ENCODE measurements around the gene F13A1.

F13A1 gene

DNA sequence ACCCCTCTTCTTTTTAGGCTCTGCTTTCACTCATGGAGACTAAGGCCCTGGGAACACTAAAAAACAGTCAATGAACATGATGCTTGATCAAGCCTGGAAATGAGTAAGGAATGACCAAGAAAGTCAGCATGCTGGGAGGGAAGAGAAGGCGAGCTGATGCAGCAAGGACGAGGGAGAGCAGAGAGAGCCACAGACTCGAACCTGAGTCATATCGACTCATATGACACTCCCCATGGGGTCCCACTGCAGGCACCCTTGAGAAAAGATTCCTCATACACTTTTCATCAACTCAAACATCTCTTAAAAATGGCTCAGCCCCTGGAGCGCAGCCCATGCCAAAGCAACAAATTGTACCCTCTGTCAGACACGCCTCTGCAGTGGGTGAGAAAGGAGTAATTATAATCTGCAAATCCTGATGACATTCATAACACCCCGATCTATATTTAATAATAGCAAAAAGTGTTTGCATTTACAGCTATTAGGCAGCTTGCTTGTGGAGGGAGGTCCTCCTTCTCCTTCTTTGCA is 127.2 kb downstream of the F13A1 start:
- DNase-seq (ENCODE audit: low read depth), result no peak

DNA sequence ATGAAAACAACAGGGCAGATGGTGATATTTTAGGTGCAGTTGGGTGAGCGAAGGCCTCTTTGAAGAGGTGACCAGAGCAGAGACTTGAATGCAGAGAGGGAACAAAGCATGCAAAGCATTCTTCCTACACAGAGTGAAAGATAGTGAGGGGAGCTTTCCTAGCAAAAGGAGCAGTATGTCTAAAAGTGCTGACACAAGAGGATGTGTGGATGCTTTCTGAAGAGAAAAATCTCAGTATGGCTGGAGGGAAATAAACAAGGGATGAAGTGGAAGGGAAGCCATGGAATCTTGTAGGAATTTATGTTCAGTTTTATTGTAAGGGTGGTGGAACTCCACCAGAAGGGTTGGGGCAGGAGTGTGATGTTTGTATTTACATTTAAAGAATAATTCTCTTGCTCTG is 128.6 kb downstream of the F13A1 start:
- DNase-seq (ENCODE audit: low read depth), result no peak

DNA sequence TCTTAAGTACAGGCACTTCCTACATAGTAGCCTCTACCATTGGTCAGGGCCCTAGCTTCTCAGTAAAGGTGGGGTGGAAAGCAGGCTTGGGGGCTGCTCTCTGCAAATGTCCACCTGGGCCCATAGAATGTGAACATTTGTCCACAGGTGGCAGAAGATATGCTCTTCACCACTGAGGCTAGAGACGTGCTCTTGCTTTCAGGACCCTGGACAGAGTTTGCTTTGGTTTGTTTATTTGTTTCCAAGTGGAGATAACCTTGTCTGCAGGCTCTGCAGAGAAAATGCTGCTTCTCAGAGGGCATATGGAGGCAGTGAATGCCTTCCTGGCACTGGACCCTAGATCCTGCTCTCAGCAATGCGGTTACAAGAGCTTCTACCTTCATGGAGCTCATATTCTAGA is 129.0 kb downstream of the F13A1 start:
- DNase-seq (ENCODE audit: low read depth), result no peak

DNA sequence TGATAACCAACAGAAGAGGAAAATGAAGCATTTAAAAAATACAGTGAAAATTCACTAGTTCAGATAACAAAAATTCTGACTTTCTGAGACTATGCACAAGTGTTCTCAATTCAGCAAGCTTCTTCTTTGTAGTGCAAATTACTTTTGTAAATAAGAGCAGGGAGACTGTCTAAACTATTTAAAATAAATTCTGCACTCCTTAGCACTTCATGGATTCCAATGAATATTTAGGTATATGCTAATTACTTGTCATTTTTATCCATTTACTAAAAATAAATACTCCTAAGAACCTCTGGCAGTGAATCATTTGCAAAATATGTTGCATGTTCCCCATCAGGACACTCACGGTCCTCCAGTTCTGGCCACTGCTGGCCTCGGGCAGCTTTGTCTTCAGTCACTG is 139.8 kb downstream of the F13A1 start:
- DNase-seq (ENCODE audit: low read depth), result no peak

DNA sequence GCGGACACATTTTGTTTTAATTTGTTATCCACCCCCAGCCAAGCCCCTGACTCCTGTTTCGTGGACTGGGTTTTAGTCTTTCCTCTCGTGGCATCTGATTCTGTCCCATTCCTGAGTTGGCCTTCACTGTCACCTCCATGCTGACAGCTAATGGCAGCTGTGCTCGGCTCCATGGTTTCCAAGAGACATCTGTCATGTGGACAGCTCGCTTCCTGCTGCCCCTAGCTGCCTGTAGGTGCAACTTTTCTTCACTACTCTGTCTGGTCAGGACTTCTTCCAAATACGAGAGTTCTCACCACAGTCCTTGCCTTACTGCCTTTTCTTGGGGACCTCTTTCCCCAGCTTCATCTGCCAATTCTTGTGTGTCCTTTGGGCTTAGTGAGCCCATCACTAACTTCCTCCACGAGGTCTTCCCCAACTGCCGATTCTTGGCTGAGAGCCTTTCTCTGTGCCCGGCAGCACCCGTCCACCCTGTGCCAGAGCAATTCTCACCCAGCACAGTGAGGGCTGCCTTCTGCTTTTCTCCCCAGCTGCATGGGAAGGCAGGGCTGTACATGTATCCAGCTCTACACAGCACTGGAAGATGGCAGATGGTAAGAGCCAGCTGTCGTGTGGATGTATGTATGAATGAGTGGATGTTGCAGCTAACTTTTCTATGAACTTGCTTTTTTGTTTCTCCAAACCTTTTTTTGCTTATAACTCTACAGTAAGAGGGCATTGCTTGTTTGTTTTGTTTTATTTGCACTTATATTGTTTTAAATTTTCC is 140.4 kb downstream of the F13A1 start:
- no peak for DNase-seq (ENCODE audit: low read depth)

DNA sequence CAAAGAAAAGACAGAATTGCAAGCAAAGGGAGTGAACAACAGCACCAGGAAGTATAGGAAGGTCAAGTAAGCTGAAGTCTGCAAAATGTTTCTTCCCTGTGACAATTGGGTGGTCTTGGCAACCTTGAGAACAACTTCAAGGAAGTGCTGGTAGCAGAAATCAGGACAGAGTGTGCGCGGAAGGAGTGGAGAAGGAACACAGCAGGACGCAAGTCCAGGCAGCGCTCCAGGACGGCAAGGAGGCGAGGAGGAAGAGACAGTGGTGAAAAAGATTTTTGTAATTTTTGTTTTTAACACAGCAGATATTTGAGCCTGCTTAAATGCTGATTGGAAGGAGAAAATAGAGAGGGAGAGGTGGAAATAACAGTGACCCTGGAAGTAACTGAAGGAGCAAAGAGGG is 141.7 kb downstream of the F13A1 start:
- DNase-seq (ENCODE audit: low read depth), result no peak

DNA sequence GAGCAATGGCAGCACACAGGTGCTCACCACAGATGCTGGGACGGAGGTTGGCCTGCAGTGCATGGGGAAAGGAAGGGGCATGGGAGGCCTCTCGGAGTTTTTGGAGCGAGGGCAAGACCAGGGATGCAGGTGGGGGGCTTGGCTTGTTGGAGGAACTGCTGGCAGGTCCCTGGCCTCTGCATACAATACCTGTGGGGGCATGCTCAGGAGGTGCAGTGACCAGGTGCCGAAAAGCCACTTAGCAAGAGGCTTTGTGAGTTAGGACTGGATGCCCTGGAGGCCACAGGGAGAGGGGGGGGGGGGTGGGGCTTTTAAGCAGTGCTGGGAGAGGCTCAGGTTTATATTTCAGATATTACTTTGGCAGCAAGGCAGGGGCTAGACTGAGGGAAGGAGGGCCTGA is 142.7 kb downstream of the F13A1 start:
- DNase-seq (ENCODE audit: low read depth), result no peak

DNA sequence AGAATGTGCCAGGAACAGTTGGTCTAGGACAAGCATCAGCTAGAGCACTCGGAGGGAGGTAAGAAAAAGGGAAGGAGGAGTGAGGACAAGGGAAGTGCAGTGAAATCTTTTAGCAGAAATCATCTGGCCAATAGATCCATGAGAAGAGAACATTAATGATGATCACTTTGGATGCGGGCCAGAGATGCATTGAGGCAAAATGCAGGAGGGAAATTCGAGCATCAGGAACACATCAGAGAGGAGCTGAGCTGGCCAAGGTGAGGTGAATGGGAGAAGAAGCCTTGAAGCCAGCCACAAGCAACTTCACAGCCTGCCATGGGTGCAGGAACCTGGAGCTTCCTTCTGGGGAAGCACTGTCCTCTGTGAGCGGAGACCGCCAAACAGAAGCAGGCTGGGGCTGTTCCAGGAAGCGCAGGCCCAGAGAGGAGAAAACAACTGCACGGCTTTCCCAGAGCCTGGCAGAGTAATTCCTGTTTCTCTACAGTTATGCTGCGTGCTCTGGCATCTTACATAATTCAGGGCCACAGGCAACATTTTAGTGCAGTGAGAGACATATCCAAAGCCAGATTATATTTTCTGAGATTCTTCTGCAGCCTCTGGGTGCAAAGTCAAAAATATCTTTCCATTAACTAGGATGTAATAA is 143.8 kb downstream of the F13A1 start:
- no peak for DNase-seq (ENCODE audit: low read depth)

DNA sequence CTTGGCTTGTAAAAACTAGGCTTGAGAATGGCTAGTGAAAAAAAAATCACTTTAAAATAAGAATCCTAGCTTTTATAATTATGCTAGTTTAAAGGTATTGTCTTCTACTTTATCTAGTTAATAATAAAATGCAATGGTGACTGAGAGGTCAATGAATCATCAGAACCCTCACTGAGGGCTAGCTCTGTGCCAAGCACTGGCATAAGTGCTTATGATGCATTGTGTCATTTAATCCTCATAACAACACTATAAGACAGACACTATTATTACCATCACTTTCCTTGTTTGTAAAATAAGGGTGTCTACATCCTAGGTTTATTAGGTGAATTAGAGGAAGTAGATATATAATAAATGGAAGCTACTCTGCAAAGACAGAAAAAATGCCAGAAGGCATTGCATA is 144.3 kb downstream of the F13A1 start:
- no peak for DNase-seq (ENCODE audit: low read depth)

DNA sequence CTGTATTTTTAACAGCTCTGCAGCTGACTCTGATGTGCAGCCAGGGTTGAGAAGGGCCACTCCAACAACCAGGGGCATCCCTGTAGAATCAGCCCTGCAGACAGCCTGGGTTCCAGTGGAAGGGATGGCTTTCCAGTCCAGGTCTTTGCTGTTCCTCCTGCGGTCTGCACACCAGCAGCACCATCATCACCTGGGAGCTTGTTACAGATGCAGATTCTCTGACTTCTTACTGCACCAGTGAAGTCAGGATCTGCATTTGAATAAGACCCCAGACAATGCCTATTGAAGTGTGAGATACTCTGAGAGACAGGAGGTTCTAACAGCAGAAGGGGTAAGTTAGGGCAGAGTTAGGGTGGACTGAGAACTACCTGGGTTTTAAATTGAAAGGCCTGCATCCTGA is 151.3 kb downstream of the F13A1 start:
- DNase-seq (ENCODE audit: low read depth), result no peak

DNA sequence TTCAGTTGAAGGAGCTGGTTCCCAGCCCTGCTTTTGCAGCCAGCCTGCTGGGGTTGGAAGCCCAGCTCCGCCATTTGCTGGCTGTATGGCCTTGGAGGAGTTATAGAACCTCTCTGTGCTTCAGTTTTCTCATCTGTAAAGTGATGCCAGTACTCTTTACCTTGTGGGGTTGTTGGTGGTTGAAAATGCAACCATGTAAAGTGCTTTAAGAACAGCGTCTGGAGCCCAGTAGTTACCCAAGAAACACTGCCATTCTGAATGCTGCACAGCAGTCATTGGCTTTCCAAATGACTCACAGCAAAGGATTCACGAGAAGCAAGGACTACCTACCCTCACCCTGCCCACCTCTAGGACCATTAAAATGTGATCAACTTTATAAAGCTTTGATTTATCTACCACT is 154.4 kb downstream of the F13A1 start:
- no peak for DNase-seq (ENCODE audit: low read depth)

DNA sequence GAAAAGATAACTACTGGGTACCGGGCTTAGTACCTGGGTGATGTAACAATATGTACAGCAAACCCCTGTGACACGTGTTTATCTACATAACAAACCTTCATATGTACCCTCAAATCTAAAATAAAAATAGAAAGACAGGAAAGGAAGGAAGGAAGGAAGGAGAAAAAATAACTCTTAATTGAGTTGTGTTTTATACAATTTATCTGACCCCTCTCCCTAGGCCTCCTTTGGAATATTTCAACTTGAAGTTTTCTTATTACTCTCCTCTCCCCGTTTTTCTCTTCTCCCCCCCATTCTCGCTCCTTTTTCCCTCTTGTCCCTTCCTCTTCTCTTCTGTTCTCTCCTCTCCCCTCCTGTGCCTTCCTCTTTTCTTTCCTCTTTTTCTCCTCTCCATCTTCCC is 156.1 kb downstream of the F13A1 start:
- DNase-seq (ENCODE audit: low read depth), result no peak

DNA sequence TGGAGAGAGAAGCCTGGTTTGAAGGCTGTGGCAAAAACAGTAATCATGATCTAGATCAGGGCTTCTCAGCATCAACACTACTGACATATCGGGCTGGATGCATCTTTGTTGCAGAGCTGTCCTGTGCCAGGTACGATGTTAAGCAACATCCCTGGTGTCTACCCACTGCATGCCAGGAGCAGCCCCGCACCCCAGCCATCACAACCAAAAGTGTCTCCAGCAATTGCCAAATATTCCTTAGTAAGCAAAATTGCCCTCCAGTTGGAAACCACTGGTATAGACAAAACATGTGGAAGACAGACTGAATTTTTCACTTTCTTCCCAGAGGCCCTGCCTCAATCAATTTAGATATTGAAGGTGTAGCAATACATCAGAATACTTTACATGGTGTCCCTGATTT is 166.1 kb downstream of the F13A1 start:
- DNase-seq (ENCODE audit: low read depth), result no peak

DNA sequence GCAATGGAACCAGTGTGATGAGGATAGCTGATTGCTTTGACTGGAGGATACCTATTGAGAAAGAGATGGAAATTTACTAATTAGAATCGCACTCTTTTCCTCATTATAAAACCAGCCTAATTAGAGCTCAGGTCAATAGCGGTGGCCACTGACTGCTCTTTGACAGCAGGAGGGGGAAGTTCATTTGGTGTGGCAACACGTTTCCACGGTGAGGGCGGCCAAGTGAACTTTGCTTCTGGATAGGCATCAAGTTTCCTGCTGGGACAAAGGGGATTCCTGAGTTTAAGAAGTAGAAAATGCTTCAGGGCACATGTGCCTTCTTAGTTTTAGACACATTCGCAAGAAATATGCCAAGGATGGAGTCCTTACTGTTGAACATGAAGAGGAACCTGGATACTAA is 168.4 kb downstream of the F13A1 start:
- DNase-seq (ENCODE audit: low read depth), result no peak

DNA sequence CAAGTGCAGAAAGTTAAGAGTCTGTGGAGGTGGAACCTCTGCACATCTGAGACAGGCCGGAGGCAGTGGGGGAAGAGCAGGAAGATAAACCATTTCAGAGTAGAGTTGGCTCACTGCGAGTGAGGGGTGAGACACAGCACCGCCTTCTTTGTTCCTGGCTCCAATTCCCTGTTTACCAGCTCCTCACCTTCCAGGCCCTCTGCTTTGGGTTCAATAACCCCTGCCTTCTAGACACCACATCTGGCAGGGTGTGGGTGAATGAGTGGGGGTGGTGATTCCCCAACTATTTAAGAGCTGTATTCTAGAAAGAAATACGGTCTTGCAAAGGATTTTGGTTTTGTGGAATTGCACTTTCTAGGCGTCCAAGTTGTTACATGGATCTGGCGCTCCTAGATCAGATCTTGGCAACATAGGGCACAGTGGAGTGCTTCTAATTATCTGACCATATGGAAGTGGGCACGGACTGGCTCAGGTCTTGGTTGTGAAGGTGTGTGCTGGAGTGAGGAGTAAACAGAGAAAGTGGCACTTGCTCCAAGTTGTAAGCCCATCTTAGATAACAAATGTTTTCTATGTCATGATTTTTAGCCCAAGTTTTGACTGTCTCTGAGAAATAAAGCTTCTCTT is 172.2 kb downstream of the F13A1 start:
- DNase-seq (ENCODE audit: low read depth), result no peak

DNA sequence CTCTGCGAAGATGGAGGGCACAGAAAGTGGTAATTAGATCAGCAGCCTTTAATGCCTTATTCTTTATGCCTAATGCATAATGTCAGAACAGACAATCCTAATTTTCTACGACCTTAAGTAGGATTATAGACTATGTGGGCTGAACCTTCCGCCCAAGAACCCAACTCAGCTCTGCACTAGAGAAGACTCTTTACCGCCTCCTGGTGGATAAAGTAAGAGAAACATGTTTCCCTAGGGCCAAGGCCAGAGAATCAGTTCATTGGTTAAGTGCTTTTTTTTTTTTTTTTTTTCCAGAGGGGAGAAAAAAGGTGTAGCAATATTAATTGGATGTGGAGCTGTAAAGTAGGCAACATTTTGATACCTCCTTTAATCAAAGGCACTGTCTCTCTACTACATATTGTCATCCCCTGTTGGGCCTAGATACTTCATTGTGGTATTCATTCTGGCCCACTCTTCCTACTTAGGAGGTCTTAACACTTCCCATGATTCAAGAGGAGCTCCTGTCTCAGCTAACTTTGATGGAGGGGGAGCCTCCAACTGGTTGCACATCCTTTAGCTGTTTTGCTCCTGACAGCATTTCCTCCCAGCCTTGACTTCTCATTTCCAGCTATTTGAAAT is 188.9 kb downstream of the F13A1 start:
- DNase-seq (ENCODE audit: low read depth), result no peak

DNA sequence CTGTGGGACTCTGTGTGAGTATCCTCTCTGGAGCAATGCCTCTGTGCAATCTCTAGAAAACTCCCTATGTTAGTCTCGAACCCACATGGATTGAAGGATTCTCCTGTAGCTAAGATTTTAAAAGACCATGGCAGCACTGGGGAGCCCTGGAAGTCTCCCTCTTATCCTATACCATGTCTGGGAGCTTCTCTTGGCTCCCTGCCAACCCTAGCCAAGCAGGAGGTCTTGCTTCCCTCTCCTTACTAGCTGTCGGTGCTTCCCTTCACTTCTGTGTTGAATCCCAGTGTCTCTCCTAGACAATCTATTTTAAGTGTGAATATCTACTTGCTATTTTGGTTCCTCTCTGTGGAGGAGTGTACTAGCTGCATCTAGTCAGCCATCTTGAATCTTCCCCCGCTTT is 195.0 kb downstream of the F13A1 start:
- DNase-seq (ENCODE audit: low read depth), result no peak

DNA sequence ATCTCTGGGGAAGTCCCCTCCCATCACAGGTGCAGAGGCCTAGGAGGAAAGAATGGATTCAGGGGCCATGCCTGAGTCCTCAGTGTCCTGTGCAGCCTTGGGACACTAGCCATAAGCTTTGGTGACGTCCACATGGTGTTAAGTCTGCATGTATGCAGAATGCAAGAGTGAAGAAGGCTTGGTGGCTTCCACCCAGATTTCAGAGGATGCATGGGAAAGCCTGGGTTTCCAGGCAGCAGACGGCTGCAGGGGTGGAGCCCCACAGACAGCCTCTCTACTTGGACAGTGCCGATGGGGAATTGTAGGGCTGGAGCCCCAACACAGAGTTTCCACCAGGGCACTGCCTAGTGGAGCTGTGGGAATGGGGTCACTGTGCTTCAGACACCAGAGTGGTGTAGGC is 196.7 kb downstream of the F13A1 start:
- DNase-seq (ENCODE audit: low read depth), result no peak

DNA sequence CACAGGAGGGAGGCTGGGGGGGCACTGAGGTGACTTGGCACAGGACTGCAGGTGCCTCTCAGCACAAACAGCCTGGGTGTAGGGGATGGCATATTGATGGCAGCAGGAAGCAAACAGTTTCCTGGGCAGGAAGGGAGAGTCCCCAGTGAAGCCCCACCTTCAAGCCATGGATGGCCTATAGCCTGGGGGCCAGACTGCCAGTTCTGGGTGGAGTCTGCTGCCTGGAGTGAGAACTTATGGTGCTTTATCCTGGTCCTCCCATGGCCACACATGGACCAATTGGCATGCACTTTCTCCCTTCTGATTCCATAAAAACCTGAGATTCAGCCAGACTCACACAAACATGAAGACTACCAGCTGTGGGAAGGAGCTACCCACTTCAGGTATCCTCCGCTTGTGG is 198.5 kb downstream of the F13A1 start:
- no peak for DNase-seq (ENCODE audit: low read depth)

DNA sequence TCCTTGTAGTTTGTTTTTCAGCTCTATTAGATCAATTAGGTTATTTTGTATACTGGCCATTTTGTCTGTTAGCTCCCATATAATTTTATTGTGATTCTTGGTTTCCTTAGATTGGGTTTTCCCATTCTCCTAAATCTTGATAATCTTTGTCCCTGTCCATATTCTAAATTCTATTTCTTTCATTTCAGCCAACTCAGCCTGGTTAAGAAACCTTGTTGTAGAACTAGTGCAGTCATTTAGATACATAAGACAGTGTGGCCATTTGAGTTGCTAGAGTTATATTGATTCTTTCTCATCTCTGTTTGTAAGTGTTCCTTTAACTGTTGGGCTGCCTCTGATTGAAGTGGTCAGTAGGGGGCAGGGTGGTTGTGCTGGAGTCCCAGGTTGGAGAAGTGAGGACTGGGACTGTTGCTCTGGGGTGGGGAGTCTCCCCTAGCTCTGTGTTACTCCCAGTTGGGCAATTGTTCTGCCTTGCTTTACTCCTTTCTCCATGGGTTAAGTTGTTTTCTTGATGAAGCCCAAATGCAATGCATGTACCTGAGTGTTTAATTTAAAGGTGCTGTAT is 214.9 kb downstream of the F13A1 start:
- no peak for DNase-seq (ENCODE audit: low read depth)
